ENCODE measurements around the gene SEC61B.
"Not testable (repeated sequence)": the region's sequence is repeated elsewhere in the genome, so short reads cannot be mapped to it uniquely, and the experiment has no call there.

The SEC61B gene

GRCh38 chr9:99192786-99193465 is 29.2 kb upstream of the SEC61B start:
- no peak for DNase-seq

DNA sequence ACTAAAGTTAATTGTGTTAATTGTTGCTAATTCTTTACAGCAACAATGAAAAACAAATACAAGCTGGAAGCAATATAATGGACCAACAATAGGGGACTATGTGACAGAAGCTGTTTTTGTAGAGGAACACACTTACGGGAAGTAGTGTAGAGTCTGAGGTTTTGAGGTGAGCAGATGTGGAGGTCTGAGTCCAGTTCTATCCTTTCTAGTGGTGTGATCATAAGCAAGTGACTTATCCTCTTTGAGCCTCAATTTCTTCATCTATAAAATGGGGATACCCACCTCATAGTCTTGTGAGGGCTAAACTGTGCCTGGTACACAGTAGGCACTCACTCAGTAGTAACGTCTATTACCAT is 28.6 kb upstream of the SEC61B start:
- no peak for DNase-seq

GRCh38 chr9:99196484-99196883 is 25.6 kb upstream of the SEC61B start:
- DNase-seq: not testable (repeated sequence)

DNA sequence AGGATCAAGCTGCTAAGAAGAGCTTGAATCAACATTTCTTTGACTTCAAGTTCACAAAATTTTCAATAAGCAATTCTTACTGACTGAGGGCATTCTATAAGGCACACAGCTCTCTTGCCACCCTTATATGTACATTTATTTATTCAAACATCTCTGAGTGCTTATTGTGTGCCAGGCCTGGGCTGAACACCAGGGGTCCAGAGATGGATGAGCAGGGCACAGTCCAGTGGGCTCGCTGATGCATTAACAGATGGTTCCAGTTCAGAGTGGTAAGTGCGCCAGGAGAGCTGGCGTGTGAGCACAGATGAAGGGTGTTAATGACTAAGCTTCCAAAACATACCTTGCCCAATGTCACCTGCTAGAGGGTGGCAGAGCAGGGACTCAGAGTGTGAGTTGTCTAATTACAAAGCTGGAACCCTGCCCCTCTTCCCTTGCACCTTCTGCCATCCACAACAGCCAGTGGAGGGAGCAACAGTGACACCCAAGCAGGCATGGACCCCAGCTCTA is 24.9 kb upstream of the SEC61B start:
- no peak for DNase-seq

DNA sequence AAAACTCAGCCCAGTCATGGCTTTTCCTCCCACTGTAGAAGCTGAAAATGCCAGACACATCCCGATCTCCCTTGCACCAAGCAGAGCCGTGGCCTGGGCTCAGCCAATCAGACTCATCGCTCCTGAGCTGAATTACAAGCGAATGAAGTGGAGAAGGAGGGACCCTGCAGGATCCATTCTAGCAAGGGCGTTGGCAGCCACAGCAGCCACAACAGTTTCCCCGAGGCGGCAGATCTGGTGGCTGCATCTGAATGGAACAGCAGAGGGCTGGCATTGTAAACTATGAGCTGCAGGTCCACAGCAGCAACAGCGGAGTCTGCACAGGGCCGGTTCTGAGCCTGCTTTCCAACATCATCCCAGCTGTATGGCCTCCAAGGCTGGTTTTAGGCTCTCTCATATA is 24.1 kb upstream of the SEC61B start:
- DNase-seq: no peak

- no peak for DNase-seq
These were observed 22.0 kb upstream of the SEC61B start for GRCh38 chr9:99199938-99200539.

- DNase-seq: no peak
These were observed 20.5 kb upstream of the SEC61B start for GRCh38 chr9:99201603-99202002.

- no peak for DNase-seq
These were observed 11.5 kb upstream of the SEC61B start for GRCh38 chr9:99210572-99210971.

GRCh38 chr9:99211746-99212145 is 10.3 kb upstream of the SEC61B start:
- no peak for DNase-seq

DNA sequence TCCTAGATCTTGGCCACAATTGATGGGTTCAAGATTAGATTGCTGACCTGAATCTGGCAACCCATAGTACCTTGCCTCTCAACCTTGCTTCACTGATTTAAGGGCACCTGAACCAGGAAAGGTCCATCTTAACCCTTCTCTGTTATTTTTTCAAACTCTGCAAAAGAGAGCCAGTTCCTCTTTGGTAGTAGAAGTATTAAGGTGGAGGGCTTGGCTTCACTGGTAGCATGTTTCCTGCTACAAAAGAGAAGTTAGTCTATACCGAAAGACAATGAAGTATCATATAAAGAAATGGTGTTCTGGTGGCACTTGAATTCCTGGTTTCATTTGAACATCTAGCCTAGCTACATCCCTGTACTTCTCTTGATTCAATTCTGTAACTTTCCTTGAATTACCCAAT is 8.9 kb upstream of the SEC61B start:
- DNase-seq: no peak

DNA sequence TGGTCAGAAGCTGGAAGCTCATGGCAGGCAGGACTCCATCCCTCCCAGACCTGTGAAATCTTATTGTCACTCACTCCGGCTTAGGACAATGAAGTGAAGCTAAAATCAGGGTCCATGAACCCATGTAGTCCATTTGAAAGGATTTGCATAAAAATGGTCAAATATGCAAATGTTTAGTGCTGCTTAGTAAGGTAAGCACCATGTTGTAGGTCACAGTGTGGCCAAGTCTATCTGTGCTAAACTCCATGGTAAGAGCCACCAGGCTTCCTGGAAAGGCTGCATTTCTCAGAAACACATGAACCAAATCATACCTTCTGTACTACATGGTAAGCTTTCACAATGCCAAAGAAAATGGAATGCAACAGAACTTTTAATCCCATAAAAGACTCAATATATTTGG is 6.0 kb upstream of the SEC61B start:
- no peak for DNase-seq

- no peak for DNase-seq
These were observed 2.1 kb upstream of the SEC61B start for GRCh38 chr9:99220011-99220410.

DNA sequence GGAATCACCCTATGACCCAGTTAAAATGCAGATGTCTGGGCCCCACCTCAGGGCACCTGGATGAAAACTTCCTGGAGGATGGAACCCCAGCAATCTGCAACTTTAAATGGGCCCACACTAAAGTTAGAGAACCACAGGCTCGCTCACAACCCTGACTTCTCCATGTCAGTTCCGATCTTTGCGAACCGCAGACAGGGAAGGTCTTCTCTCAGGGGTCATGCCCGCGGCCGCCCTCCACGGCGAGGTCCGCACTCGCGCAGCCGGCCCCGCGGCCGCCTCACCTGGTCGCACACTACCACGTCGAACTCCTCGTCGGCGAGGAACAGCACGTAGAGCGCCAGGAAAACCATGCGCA is 839 bp upstream of the SEC61B start:
- no peak for DNase-seq

GRCh38 chr9:99222416-99223270 is 561 bp downstream of the SEC61B start:
- DNase-seq: no peak

DNA sequence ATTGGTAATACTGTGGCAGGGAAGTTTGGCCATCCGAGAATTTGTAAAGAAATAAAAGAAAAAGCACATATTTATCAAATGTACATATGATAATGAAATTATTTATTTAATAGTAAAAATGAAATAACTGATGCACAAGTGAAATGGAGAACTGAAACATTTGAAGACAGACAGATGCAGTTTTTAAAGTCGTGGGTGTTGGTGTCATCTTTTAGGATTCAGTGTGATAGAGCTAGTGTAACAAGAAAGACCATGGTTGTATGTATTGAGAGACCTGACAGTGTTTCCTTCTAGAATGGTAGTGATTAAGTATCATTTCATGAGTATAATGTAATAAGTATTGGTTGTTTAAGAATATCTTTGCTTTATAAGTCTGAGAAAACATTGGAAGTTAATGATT is 2.4 kb downstream of the SEC61B start:
- DNase-seq: no peak

- DNase-seq: no peak
These were observed 4.0 kb downstream of the SEC61B start for GRCh38 chr9:99226054-99226453.

- no peak for DNase-seq
These were observed 8.1 kb downstream of the SEC61B start for GRCh38 chr9:99230206-99230605.

GRCh38 chr9:99231711-99232110 is 9.6 kb downstream of the SEC61B start:
- DNase-seq: no peak

GRCh38 chr9:99234618-99235017 is 12.5 kb downstream of the SEC61B start:
- no peak for DNase-seq

GRCh38 chr9:99235069-99235468 is 13.0 kb downstream of the SEC61B start:
- no peak for DNase-seq

- DNase-seq: no peak
These were observed 14.0 kb downstream of the SEC61B start for GRCh38 chr9:99235926-99236634.

- no peak for DNase-seq
These were observed 15.3 kb downstream of the SEC61B start for GRCh38 chr9:99237356-99237755.

DNA sequence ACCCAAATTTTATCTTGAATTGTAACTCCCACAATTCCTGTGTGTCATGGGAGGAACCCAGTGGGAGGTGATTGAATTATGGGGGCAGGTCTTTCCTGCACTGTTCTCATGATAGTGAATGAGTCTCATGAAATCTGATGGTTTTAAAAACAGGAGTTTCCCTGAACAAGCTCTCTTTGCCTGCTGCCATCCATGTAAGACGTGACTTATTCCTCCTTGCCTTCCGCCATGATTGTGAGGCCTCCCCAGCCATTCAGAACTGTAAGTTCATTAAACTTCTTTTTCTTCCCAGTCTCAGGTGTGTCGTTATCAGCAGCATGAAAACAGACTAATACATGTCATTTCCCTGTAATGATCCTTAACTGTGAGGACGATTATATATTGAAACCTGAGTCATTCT is 15.8 kb downstream of the SEC61B start:
- DNase-seq: not testable (repeated sequence)

Measured in NCI-H774 (cell line).